Neural cell (in vitro differentiated cells): Measurements from ENCODE around the gene CTSZ. TPM values are rescaled to one million over a fixed set of nuclear protein-coding genes. Genes with fewer than 3 reads are reported as not detected.

Experiments used
- H2AFZ ChIP-seq: fragments of 200-600, 300-800 bp; sonication (generic), shearing (Covaris generic); 2 replicates; pipeline ENCODE4 v1.6.0; 2014; ENCODE audit warnings: low read depth, mild to moderate bottlenecking, antibody characterized with exemption, low read length, moderate library complexity
- H3F3A ChIP-seq: fragments of 200-600 bp; shearing (Covaris generic); 2 replicates; pipeline ENCODE4 v1.6.1; 2016; ENCODE audit warnings: mild to moderate bottlenecking, moderate library complexity, mixed read lengths, antibody characterized with exemption, low read length; ENCODE audit not compliant: insufficient read depth, poor library complexity, severe bottlenecking
- H3K27ac ChIP-seq: fragments of 200-600, 300-800 bp; sonication (generic), shearing (Covaris generic); 2 replicates; pipeline ENCODE4 v1.5.1; 2014; ENCODE audit warnings: mild to moderate bottlenecking, low read length, moderate library complexity
- H3K27me3 ChIP-seq: fragments of 300-800, 200-600 bp; sonication (generic), shearing (Covaris generic); 2 replicates; pipeline ENCODE4 v1.6.0; 2014; ENCODE audit warnings: mild to moderate bottlenecking, low read depth, low read length, moderate library complexity; ENCODE audit not compliant: insufficient read depth
- H3K36me3 ChIP-seq: fragments of 300-800, 200-600 bp; sonication (generic), shearing (Covaris generic); 2 replicates; pipeline ENCODE4 v1.5.1; 2014; ENCODE audit warnings: mild to moderate bottlenecking, antibody characterized with exemption, low read length, moderate library complexity; ENCODE audit not compliant: insufficient read depth
- H3K4me2 ChIP-seq: fragments of 300-800, 200-600 bp; sonication (generic), shearing (Covaris generic); 2 replicates; pipeline ENCODE4 v1.6.0; 2014; ENCODE audit warnings: mild to moderate bottlenecking, low read length
- H3K4me3 ChIP-seq: fragments of 300-800, 200-600 bp; sonication (generic), shearing (Covaris generic); 2 replicates; pipeline ENCODE4 v1.5.1; 2014; ENCODE audit warnings: mild to moderate bottlenecking, low read length, moderate library complexity
- H3K79me2 ChIP-seq: fragments of 200-600 bp; shearing (Covaris generic); replicated peaks from 2 replicates; pipeline ENCODE4 v1.6.0; 2014; ENCODE audit warnings: mild to moderate bottlenecking, low read length, moderate library complexity; ENCODE audit not compliant: insufficient read depth
- H3K9ac ChIP-seq: fragments of 300-800, 200-600 bp; sonication (generic), shearing (Covaris generic); 2 replicates; pipeline ENCODE4 v1.6.1; 2016; ENCODE audit warnings: mild to moderate bottlenecking, low read length, mixed read lengths
- H3K9me2 ChIP-seq: fragments of 200-600 bp; shearing (Covaris generic); 2 replicates; pipeline ENCODE4 v1.6.1; 2016; ENCODE audit warnings: mild to moderate bottlenecking, low read length, mixed read lengths; ENCODE audit not compliant: insufficient read depth
- H3K9me3 ChIP-seq: fragments of 200-600, 300-800 bp; sonication (generic), shearing (Covaris generic); 2 replicates; pipeline ENCODE4 v1.6.1; 2016; ENCODE audit warnings: mild to moderate bottlenecking, mixed run types, low read length, moderate library complexity, mixed read lengths
- H4K20me1 ChIP-seq: fragments of 200-600 bp; shearing (Covaris generic); 2 replicates; pipeline ENCODE4 v1.6.1; 2016; ENCODE audit warnings: mild to moderate bottlenecking, mixed run types; ENCODE audit not compliant: insufficient read depth
- EP300 ChIP-seq: fragments of 450-650 bp; conservative IDR thresholded peaks from 2 replicates; pipeline ENCODE4 v1.6.1; 2014; ENCODE audit warnings: antibody characterized with exemption, mild to moderate bottlenecking, moderate library complexity; ENCODE audit not compliant: poor library complexity, severe bottlenecking
- EZH2 ChIP-seq: fragments of 200-600, 300-800 bp; shearing (Covaris generic), sonication (generic); IDR thresholded peaks from 2 replicates; pipeline ENCODE4 v1.6.1; 2014; ENCODE audit warnings: antibody characterized with exemption, low read length, borderline replicate concordance, mild to moderate bottlenecking; ENCODE audit not compliant: insufficient read depth, poor library complexity, severe bottlenecking
- MXI1 ChIP-seq: fragments of 450-650 bp; conservative IDR thresholded peaks from 2 replicates; pipeline ENCODE4 v1.6.1; 2014; ENCODE audit warnings: antibody characterized with exemption, mild to moderate bottlenecking; ENCODE audit not compliant: poor library complexity, severe bottlenecking
- POLR2AphosphoS5 ChIP-seq: IDR thresholded peaks from 2 replicates; pipeline ENCODE4 v1.6.1; 2012
- RAD21 ChIP-seq: fragments of 450-650 bp; conservative IDR thresholded peaks from 2 replicates; pipeline ENCODE4 v1.6.1; 2014; ENCODE audit warnings: antibody characterized with exemption, mild to moderate bottlenecking, moderate library complexity
- SMC3 ChIP-seq: fragments of 450-650 bp; conservative IDR thresholded peaks from 2 replicates; pipeline ENCODE4 v1.6.1; 2014; ENCODE audit warnings: antibody characterized with exemption, mild to moderate bottlenecking, moderate library complexity; ENCODE audit not compliant: poor library complexity
- TAF1 ChIP-seq: IDR thresholded peaks from 2 replicates; pipeline ENCODE4 v1.6.1; 2012; ENCODE audit warnings: low read depth
- polyA plus RNA-seq: library from polyadenylated mRNA; depleted of rRNA; stranded (reverse); fragments of >200 nt; gene quantifications from 2 replicates; pipeline ENCODE4 v1.2.3, GENCODE V29; 2014
- TF ChIP-seq, protein P1 (sequence below): fragments of 450-650 bp; IDR thresholded peaks from 2 replicates; pipeline ENCODE4 v1.5.1; 2014; ENCODE audit warnings: antibody characterized with exemption, mild to moderate bottlenecking, moderate library complexity; ENCODE audit not compliant: poor library complexity, severe bottlenecking
- TF ChIP-seq, protein P2 (sequence below): IDR thresholded peaks from 2 replicates; pipeline ENCODE4 v1.6.1; 2012; ENCODE audit warnings: borderline replicate concordance

CTSZ gene
- polyA plus RNA-seq, 1 donor from 2014 or later: 0.31 TPM

DNA sequence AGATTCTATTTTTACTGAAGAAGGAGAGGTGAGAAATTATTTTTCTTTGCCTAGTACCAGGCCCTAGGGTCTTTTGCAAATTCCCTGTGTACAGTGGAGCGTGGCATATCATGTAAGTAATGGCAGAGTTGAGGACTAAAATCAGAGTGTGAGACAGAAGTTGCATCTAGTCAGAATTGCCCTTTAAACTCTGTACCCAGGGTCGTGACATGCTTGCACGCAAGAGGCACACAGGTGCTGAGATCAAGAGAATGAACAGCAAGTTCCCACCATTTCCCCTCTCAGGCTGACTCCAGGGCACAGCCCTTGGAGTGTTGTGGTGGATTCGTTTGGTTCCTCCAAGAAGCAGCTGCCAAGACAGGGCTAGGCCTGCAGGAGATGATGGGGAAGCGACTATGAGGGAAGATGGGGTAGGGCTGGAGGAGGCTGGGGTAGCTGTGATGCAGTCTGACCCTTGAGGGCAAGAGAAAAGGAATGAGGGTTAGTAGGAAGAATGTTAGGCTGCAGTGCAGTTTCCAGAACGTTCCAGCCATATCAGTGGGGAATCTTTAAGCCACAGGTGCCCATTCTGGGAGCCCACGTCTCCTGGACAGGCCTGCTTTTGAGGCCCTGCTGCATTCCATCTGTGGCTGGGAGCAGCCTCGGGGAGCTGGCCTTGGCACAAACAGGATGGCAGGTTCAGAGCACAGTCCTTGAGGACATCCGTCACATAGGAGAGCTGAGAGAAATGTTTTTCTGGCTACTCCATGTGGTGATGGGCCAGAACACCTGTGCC lies 19.1 kb downstream of the CTSZ start:
- H3K36me3 ChIP-seq: peaks cover 11% of the 10 kb centered on the region
- H3K9ac ChIP-seq: no peak overlapping the region

DNA sequence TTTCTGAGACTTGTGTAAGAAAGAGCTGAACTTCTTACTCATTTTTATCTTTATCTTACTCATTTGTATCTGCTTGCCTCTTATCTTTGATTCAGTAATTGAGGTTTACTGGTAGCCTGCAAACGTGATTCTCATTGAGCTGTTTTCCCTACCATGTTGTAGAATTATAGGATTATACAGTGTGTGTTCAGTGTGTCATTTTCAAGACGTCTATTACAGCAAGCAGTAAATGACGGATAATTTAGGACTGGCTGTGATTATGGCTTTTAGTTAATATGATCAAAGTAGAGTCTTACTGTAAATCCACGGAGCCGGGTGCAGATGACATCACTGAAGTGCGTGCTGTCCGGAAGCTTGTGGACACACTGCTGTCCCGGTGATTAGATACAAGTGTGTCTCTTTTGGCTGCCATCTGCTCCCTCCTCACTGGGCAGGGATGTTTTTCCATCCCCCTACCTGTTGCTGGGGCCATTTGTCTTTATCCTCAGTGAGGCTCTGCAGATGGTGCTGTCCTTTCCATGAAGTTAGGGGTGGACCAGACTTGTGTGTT lies 20.0 kb downstream of the CTSZ start:
- H3K9me3 ChIP-seq: no peaks in the 10 kb centered on the region
- no peak overlapping the region for H3K27ac ChIP-seq
- no peaks in the 10 kb centered on the region for H3K27me3 ChIP-seq
- no peaks in the 10 kb centered on the region for H4K20me1 ChIP-seq
- H3F3A ChIP-seq: no peaks in the 10 kb centered on the region
- peaks cover 19% of the 10 kb centered on the region for H3K79me2 ChIP-seq
- no peak overlapping the region for H3K9ac ChIP-seq
- no peak overlapping the region for H2AFZ ChIP-seq
- H3K4me3 ChIP-seq: no peak overlapping the region
- H3K9me2 ChIP-seq: no peaks in the 10 kb centered on the region
- H3K36me3 ChIP-seq: peaks cover 11% of the 10 kb centered on the region
- H3K4me2 ChIP-seq: no peak overlapping the region
- TF ChIP-seq, protein P1, sequence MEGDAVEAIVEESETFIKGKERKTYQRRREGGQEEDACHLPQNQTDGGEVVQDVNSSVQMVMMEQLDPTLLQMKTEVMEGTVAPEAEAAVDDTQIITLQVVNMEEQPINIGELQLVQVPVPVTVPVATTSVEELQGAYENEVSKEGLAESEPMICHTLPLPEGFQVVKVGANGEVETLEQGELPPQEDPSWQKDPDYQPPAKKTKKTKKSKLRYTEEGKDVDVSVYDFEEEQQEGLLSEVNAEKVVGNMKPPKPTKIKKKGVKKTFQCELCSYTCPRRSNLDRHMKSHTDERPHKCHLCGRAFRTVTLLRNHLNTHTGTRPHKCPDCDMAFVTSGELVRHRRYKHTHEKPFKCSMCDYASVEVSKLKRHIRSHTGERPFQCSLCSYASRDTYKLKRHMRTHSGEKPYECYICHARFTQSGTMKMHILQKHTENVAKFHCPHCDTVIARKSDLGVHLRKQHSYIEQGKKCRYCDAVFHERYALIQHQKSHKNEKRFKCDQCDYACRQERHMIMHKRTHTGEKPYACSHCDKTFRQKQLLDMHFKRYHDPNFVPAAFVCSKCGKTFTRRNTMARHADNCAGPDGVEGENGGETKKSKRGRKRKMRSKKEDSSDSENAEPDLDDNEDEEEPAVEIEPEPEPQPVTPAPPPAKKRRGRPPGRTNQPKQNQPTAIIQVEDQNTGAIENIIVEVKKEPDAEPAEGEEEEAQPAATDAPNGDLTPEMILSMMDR: no peak
- TF ChIP-seq TAF1: no peak
- no peak for TF ChIP-seq POLR2AphosphoS5
- no peak for TF ChIP-seq EZH2
- TF ChIP-seq, protein P2, sequence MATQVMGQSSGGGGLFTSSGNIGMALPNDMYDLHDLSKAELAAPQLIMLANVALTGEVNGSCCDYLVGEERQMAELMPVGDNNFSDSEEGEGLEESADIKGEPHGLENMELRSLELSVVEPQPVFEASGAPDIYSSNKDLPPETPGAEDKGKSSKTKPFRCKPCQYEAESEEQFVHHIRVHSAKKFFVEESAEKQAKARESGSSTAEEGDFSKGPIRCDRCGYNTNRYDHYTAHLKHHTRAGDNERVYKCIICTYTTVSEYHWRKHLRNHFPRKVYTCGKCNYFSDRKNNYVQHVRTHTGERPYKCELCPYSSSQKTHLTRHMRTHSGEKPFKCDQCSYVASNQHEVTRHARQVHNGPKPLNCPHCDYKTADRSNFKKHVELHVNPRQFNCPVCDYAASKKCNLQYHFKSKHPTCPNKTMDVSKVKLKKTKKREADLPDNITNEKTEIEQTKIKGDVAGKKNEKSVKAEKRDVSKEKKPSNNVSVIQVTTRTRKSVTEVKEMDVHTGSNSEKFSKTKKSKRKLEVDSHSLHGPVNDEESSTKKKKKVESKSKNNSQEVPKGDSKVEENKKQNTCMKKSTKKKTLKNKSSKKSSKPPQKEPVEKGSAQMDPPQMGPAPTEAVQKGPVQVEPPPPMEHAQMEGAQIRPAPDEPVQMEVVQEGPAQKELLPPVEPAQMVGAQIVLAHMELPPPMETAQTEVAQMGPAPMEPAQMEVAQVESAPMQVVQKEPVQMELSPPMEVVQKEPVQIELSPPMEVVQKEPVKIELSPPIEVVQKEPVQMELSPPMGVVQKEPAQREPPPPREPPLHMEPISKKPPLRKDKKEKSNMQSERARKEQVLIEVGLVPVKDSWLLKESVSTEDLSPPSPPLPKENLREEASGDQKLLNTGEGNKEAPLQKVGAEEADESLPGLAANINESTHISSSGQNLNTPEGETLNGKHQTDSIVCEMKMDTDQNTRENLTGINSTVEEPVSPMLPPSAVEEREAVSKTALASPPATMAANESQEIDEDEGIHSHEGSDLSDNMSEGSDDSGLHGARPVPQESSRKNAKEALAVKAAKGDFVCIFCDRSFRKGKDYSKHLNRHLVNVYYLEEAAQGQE: no peak
- TF ChIP-seq MXI1: no peak
- TF ChIP-seq EP300: no peak
- TF ChIP-seq SMC3: no peak
- TF ChIP-seq RAD21: no peak

More for the DNA sequence above, 19.1 kb downstream of the CTSZ start:
- Histone ChIP-seq H4K20me1 (no peaks in the 10 kb centered on the region), H3K9me2 (no peaks in the 10 kb centered on the region), H3F3A (no peaks in the 10 kb centered on the region), H2AFZ (no peak overlapping the region), H3K27ac (no peak overlapping the region), H3K79me2 (peaks cover 9% of the 10 kb centered on the region), H3K9me3 (no peaks in the 10 kb centered on the region), H3K4me2 (no peak overlapping the region), H3K4me3 (no peak overlapping the region), H3K27me3 (no peaks in the 10 kb centered on the region)
- TF ChIP-seq MXI1: no peak
- TF ChIP-seq SMC3: no peak
- TF ChIP-seq, protein P2: no peak
- no peak for TF ChIP-seq POLR2AphosphoS5
- no peak for TF ChIP-seq RAD21
- TF ChIP-seq, protein P1: no peak
- no peak for TF ChIP-seq EZH2
